Posterior cingulate gyrus (tissue), 11 donors: ENCODE results near the gene MYL6.

Source experiments
- DNase-seq, 10 donors: peaks; one replicate each; pipeline versions ENCODE4 v3.0.0 to v3.0.0-alpha.2; 2020 to 2021; ENCODE audit warnings: mixed read lengths in 3 of 10
- intact Hi-C: fragments of 100-400 bp; cut with DNase I; formaldehyde crosslinking; loops from one replicate; pipeline ENCODE4 v1.15.1; 2023

The MYL6 gene

DNA sequence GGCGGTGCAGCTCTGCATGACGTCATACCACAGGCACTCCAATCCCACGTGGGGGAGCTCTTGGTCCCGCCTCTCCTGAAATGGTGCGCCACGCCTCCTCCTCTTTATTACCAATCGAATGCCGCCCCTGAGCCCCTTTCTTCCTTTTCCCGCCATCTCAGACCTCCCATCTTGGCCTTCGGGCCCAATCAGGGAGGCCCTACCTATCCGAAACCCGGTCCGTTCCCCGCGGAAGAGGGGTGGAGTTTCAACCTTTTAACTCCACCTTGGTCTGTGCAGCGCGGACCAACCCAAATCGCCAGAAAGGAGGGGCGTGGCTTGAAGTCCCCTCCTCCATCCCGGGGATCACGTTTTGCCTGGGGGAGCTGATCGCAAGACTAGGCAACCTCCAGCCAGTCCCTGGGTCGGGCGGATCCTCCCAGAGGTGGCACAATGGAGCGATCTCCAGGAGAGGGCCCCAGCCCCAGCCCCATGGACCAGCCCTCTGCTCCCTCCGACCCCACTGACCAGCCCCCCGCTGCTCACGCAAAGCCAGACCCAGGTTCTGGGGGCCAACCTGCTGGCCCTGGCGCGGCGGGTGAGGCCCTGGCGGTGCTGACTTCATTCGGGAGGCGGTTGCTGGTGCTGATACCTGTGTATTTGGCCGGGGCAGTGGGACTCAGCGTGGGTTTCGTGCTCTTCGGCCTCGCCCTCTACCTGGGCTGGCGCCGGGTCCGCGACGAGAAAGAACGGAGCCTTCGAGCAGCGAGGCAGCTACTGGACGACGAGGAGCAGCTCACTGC, 30.1 kb upstream of the MYL6 start, which contains the start of gene ESYT1:
TSS of gene ESYT1 (plus strand) at position 380 of the 782 bp plus-strand sequence. CDS start at position 433, 53 bp downstream.
- DNase-seq: peak; percentile 86 to 99 (median 96)
- intact Hi-C loops: loop anchor here (2.0 to 10.0 kb wide), 2 partner anchors 31 to 337 kb away; partner anchors contain the start of genes MYL6 and SPRYD4

DNA sequence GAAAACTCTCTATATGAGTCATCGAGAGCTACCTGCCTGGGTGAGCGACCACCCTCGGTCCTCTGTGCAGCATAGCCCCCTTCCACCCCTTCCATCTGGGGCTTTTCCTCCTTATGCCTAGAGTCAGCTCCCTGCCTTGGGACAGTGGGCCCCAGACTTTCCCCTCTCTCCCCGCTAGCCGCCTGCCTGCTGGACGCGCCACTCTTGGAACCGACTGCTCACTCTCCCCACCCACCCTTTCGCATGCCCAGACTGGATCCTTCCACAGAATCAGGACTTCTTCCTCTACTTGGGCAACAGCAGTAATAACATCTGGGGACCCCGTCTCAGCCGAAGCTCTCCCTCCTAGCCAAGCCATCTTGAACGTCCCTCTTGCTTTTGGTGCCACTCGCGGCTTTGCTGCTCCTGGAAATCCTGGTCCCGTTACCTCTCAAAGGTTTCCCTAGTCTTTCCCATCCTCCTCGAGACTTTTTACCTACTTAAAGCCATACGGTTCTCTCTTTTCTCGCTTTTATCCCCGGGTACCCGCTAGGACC, 29.4 kb upstream of the MYL6 start:
- intact Hi-C loops: loop anchor here (10.0 kb wide), 1 partner anchor 336 kb away; the partner anchor contains the start of gene SPRYD4
- peak in 3 of 10 donors; percentile 15 to 28 (median 27) for DNase-seq

DNA sequence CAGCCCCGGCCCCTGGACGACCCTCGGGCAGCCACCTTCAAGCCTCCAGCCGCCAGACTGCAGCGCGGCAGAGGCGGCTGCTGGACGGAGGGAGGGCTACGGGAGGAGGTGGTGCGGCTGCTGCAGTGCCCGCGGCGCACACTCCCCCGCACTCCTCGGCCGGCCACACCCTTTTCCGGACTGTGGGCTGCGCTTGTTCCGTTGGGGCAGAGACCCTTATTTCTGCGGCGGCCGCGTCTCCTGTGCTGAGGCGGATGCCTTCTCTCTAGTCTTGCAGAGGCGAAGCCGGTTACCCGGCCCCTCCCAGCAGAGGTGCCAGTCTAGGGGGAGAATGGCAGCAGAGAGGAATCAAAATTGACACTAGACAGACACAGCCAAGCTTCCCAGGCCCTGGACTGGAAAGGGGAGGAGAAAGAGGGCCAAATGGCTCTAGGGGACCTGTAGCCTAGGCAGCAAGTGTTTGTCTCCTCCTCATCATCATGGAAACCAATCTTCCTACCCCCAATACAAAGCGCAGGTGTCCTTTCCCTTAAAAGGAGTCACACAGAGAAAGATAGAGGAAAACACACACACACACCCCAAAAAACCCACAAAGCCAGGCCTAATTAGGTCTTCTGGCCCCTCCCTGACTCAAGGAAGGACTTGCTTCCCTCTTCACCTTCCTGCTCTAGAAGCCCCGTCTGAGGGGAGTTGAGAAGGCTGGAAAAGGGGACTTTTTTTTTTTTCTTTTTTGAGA, 28.8 kb upstream of the MYL6 start:
- intact Hi-C loops: loop anchor here (10.0 kb wide), 1 partner anchor 335 kb away; the partner anchor contains the start of gene SPRYD4

DNA sequence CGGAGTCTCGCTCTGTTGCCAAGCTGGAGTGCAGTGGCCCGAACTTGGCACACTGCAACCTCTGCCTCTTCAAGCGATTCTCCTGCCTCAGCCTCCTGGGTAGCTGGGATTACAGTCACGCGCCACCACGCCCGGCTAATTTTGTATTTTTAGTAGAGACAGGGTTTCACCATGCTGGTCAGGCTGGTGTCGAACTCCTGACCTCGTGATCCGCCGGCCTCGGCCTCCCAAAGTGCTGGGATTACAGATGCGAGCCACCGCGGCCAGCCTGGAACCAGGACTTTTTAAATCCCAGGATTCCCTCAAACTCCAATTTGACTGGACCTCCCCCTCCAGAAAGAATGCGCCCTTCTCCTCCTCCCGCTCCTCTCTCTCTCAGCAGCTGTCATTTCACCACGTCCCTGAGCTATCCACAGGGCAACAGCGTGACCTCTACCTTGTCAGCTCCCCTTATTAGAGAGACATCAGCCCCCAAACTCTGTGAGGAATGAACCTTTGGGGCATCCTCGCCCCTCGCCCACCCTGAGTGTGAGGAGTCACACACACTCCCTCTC, 28.1 kb upstream of the MYL6 start:
- intact Hi-C loops: loop anchor here (5.0 to 10.0 kb wide), 2 partner anchors 293 to 335 kb away; partner anchors contain the start of gene SPRYD4
- DNase-seq: no peak

More for the DNA sequence above, 28.8 kb upstream of the MYL6 start:
- peak in 9 of 10 donors; percentile 33 to 92 (median 52) for DNase-seq

DNA sequence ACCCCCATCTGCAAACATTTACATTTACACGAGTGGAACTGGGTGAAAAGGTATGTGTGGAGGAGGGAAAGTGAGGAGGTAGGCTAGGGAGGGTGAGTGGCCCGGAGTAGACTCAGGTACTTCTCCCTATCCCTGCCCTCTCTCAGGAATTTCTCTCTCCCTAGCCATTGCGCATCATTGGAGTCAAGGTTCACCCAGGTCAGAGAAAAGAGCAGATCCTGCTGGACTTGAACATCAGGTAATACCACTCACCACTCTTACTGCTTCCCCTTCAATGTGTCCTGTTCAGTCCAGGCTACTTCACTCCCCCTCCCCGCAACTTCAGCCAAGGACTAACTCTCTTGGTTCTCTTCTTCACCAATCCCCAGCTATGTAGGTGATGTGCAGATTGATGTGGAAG, 27.3 kb upstream of the MYL6 start:
- no peak for DNase-seq
- intact Hi-C loops: loop anchor here (5.0 kb wide), 1 partner anchor 294 kb away; no protein-coding TSS in a partner anchor

DNA sequence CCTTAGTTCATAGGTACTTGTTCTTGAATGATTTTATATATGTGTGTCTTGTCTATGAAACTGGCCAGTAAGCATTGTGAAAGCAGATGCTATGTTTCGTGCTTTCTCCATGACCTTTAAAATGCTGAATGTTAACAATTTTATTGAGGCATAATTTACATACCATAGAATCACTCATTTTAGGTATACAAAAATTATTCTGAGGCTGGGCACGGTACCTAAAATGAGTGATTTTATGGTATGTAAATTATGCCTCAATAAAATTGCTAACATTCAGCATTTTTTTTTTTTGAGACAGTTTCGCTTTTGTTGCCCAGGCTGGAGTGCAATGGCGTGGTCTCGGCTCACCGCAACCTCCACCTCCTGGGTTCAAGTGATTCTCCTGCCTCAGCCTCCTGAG, 23.3 kb upstream of the MYL6 start:
- no peak for DNase-seq
- intact Hi-C loops: loop anchor here (5.0 kb wide), 1 partner anchor 298 kb away; no protein-coding TSS in a partner anchor

DNA sequence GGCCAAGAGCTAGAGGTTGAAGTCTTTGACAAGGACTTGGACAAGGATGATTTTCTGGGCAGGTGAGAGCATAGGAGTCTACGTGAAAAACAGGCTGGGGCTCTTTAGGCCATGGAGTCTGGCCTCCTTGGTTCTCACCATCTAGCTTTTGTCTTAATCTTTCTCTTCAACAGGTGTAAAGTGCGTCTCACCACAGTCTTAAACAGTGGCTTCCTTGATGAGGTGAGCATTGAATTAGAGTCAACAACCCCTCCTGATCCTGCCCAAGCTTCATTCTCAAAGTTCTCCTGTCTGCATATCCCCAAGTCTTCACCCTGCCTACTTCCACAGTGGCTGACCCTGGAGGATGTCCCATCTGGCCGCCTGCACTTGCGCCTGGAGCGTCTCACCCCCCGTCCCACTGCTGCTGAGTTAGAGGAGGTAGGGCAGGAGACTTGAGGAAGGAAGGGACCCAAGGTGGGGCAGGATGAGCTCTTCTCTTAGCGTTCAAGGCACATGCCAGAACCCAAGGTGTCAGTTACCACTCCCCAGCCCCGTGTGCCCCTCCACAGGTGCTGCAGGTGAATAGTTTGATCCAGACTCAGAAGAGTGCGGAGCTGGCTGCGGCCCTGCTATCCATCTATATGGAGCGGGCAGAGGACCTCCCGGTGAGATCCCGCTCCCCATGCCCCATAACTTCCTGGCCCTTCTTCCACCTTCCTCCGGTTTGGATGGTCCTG, 20.1 kb upstream of the MYL6 start:
- DNase-seq: peak in 1 of 10 donors; percentile 29
- intact Hi-C loops: no loop called here

DNA sequence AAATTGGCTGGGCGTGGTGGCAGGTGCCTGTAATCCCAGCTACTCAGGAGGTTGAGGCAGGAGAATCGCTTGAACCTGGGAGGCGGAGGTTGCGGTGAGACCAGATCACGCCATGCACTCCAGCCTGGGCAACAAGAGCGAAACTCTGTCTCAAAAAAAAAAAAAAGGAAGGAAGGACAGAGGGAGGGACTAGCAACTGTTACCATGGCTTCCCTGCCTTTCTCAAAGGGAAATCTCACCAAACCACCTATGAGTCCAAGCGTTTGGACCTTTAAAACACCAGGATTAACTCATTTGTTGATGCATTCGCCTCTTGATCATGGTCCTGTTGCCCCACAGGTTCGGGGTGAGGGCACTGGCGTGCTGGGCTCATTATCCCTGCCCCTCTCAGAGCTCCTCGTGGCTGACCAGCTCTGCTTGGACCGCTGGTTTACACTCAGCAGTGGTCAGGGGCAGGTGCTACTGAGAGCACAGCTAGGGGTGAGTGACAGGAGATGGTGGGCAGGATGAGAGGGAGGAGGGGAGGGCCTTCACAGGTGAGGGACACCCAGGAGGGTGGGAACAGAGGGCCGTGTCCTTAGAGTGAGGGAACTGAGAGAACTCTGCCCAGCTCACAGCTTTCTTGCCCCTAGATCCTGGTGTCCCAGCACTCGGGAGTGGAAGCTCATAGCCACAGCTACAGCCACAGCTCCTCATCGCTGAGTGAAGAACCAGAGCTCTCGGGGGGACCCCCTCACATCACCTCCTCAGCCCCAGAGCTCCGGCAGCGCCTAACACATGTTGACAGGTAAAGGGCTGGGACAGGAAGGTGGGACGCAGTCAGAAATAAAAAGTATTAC, 16.0 kb upstream of the MYL6 start:
- no peak for DNase-seq
- intact Hi-C loops: no loop called here

DNA sequence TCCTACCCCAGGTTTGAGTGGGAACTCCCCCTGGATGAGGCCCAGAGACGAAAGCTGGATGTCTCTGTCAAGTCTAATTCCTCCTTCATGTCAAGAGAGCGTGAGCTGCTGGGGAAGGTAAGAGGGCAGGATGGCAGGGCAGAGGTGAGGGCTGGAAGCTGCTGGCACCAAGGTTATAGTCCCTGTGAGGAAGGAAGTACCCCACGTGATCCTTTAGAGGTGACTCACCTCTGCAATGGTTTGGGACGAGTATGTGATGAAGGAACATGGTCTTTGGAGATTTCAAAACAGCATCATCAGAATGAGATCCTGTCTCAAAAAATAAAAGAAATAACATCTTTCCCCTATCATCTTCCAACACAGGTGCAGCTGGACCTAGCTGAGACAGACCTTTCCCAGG, 14.9 kb upstream of the MYL6 start:
- intact Hi-C loops: no loop called here

DNA sequence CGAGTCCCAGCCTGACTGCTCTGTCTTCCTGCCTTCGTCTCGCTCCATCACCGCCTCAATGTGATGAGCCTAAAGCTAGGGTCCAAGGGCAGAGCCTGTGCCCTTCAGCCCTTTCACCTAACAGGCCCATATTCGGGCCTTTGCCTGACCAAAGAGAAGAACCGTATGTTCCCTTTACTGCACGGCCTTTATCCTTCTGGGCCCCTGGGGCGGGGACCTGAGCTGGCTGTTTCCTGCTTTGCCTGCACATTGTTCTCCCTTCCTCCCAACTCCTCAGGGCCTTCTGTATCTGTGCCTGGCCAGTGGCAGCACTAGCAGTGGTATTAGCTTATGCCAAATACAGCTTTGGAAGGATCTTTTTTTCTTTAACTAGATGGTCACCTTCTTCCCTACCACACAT, 14.3 kb upstream of the MYL6 start:
- no peak for DNase-seq
- intact Hi-C loops: no loop called here

More for the DNA sequence above, 14.9 kb upstream of the MYL6 start:
- no peak for DNase-seq

DNA sequence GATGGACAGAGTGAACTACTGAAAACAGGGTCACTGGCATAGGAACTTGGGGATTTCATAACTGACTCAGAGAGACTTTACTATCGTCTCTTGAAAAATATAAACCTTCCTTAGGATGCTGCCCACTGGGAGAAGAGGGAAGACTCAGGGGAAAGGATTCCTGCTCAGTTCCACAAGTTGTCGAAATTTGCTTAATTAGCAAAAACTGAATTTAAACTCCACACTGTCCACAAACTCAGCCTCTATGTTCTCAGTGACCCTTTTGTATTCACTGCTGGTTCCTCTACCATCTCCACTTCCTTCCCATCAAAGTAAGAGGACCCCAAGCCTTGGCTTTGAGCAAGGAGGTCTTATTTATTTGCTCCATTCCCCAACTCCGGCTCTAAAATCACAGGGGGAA, 12.9 kb upstream of the MYL6 start:
- no peak for DNase-seq
- intact Hi-C loops: no loop called here

DNA sequence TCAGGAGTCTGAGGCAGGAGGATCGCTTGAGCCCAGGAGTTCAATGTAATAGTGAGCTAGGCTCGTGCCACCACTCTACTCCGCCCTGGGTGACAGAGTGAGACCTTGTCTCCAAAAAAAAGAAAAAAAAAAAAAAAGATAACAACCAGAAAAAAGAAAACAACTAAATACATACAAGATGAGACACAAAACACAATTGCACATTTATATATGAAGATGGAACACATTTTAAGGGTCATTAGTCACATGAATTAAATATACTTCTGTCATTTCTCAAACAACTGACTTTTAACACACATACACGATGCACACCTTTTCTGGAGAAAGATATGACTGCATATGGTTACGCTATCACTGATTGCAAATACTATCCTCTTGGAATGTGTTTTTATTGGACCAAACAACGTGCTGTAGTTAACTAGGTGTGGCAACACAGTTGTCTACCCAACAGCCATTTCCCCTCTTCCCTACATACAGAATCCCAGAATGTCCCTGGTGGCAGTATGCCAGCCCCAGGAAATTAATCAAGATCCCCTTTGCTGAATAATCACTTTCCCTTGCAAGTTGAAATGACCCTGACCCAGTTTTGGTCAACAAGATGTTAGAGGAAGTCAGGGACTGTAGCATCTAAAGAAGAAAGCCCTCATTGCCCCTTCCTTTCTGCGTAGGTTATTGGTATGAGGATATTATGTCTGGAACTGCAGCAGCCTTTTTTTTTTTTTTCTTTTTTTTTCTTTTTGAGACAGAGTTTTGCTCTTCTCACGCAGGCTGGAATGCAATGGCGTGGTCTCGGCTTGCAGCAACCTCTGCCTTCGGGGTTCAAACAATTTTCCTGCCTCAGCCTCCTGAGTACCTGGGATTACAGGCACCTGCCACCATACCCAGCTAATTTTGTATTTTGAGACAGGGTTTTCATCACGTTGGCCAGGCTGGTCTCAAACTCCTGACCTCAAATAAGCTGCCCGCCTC, 11.4 kb upstream of the MYL6 start:
- intact Hi-C loops: no loop called here

DNA sequence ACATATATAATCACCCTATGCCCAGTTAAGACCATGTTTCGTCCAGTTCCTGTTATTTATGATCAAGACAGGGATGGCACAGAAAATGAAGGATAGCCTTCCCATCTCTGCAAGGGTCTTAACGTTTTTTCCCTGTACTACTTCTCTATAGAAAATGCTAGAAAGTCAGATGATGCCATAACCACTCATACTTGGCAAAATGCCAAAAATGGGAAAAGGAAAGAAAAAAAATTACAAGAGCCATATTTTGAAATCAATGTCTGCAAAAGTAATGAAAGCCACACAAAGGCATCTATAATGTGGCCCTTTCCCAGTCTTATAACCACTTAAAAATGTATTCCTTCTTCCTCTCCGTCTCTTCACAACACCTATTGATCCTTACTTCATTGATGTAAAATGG, 7.6 kb upstream of the MYL6 start:
- intact Hi-C loops: loop anchor here (5.0 kb wide), 1 partner anchor 33 kb away; the partner anchor contains the start of genes RPL41 and ZC3H10
- DNase-seq: no peak

More for the DNA sequence above, 11.4 kb upstream of the MYL6 start:
- no peak for DNase-seq

DNA sequence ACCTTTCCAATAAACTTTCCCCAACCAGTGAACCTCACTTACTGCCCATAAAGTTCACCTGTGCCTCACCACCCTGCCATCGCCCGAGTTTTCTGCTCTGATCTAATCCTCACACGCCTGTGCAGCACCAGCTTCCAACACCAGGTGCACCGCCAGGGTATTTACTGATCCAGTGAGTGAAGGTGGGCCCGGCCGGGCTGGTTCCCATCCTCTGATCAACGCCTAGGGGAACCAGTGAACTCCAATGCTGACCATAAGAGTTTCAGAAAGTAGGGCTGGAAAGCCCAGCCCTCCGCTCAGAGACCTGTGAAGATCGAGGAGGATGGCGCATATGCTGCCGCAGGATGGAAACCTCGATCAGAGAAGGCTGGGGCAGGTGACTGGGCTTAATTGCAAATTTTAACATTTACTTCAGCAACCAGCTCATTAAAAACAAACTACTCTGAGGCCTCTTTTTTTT, 6.5 kb upstream of the MYL6 start:
- intact Hi-C loops: loop anchor here (5.0 kb wide), 1 partner anchor 34 kb away; the partner anchor contains the start of genes RPL41 and ZC3H10
- DNase-seq: peak in 4 of 10 donors; percentile 25 to 89 (median 64)

DNA sequence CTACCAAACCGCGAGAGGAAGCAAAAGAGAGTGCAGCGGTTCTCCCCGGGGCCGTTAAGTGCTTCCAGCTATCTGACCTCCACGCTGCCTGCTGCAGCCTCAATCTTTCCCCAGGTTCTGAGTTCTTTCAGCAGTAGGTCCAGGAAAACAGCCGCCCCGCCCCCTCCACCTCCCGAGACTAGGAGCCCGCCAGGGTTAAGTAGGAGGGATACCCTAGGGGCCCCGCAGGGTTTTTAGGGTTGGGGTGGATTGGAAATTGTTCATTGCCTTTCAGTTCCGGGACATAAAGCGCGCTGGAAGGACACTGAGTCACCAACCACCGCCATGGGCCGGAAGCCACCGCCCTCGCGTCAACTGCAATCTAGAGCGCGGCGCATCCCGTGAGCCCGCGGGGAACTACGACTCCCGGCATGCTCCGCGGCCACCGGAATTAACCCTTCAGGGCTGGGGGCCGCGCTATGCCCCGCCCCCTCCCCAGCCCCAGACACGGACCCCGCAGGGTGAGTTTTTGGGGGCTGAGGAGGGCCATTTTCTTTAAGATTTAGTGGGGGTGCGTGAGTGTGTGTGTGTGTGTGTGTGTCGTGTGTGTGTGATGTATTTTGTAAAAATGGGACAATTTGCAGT, 5.9 kb upstream of the MYL6 start, which contains the start of gene MYL6B:
TSS of gene MYL6B (plus strand) at position 456 of the 624 bp plus-strand sequence. CDS start 1,332 bp downstream, outside the sequence.
- intact Hi-C loops: loop anchor here (5.0 kb wide), 1 partner anchor 35 kb away; the partner anchor contains the start of genes RPL41 and ZC3H10
- peak; percentile 89 to 99 (median 94) for DNase-seq
